ENCODE data around the gene HSPA12B. TPM values are rescaled to one million over a fixed set of nuclear protein-coding genes. Genes with fewer than 3 reads are reported as not detected.

The HSPA12B gene
- total and polyA plus RNA-seq, 2 of the 4 experiments (the other 2 are of a cell fraction) = not detected

DNA sequence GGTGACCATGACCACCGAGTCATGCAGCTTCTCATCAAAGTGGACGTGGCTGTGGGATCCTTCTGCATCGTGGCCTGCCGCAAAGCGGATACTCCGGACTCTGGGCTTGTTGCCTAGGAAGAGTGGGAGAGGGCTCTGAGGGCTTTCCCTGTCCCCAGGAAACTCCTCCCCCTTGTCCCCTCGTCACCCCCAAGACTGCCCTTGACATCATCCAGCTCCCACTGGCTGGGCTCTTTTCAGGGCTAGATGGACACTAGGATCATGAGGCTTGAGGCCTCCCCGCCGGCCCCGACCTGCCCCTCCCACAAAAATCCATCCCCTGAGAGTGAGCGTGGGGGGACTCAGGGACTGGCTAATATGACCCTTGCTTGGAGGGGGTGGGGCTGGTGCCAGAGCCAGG, 26.1 kb downstream of the HSPA12B start:
- dilution Hi-C loops (cut with HindIII; ENCODE audit: low sequenced_read_pairs, unreplicated experiment) (no loop called here), intact Hi-C loops (cut with micrococcal nuclease) (no loop called here), in situ Hi-C loops (cut with MboI; ENCODE audit: low sequenced_read_pairs) (no loop called here)
- H4K20me1 ChIP-seq (ENCODE audit: insufficient read depth, low read length) = peaks cover 9% of the 10 kb centered on the region; the same call in 1 of the 2 replicates
- no peak overlapping the region for H2BK5ac ChIP-seq (ENCODE audit: low read depth, low read length, poor library complexity, severe bottlenecking)
- no peak overlapping the region for H3K56ac ChIP-seq (ENCODE audit: extremely low read depth, insufficient read depth, low read length)
- no peak overlapping the region for H4K5ac ChIP-seq (ENCODE audit: low read depth, low read length)
- no peaks in the 10 kb centered on the region for H3K27me3 ChIP-seq (ENCODE audit: control insufficient read depth, insufficient read depth, low read length)
- H4K8ac ChIP-seq (ENCODE audit: low read depth in 2 of 2, low read length in 2 of 2) = no peak overlapping the region
- H3K14ac ChIP-seq (replicated peaks; ENCODE audit: low read depth, low read length) = no peak overlapping the region
- peaks cover 9% of the 10 kb centered on the region; the same call in 1 of the 2 replicates for H3K36me3 ChIP-seq (ENCODE audit: control insufficient read depth, insufficient read depth, low read length)
- no peak for DNase-seq
- no peak for ATAC-seq (ENCODE audit: low read depth)
- no peak overlapping the region for H4K91ac ChIP-seq (ENCODE audit: insufficient read depth, low read depth, low read length)
- H3K4ac ChIP-seq (ENCODE audit: low read depth, low read length) = no peak overlapping the region
- H2AK5ac ChIP-seq (ENCODE audit: low read depth, low read length) = no peak overlapping the region
- no peak overlapping the region for H3K23ac ChIP-seq (ENCODE audit: low read depth, low read length)
- H2AFZ ChIP-seq (replicated peaks; ENCODE audit: low read length, poor library complexity) = no peak overlapping the region
- ChIA-PET POLR2A (ENCODE audit: unreplicated experiment) (no interaction called here), CTCF (interaction anchor here (0.6 to 1.0 kb wide), 2 partner anchors 9 to 11 kb away, joined by 3 read pairs; partner anchors contain the start of gene ADISSP)
- no peak overlapping the region for H3K9ac ChIP-seq (ENCODE audit: low read depth, low read length)
- no peak overlapping the region for H3K4me3 ChIP-seq (ENCODE audit: insufficient read depth, low read depth, low read length)
- no CpG with 5 or more reads among the region's 11 CpGs for WGBS, 2 experiments (ENCODE audit: extremely low coverage in 2 of 2, insufficient read length in 1 of 2)
- H2BK15ac ChIP-seq (ENCODE audit: low read depth, low read length) = no peak overlapping the region
- H2BK20ac ChIP-seq (ENCODE audit: low read depth, low read length) = no peak overlapping the region
- no peak overlapping the region for H3K18ac ChIP-seq (ENCODE audit: low read depth, low read length)
- no peaks in the 10 kb centered on the region for H3K9me3 ChIP-seq (ENCODE audit: control insufficient read depth, insufficient read depth, low read length)
- peaks cover 3 to 20% of the 10 kb centered on the region in 2 experiments; a peak in 3 of 4 replicates for H3K79me1 ChIP-seq (ENCODE audit: low read depth in 1 of 2, low read length in 2 of 2)
- no peak overlapping the region for H2BK120ac ChIP-seq (ENCODE audit: low read depth, low read length)
- no TSS peak for BruUV-seq (replicated peaks)
- H3K4me1 ChIP-seq (ENCODE audit: control insufficient read depth, insufficient read depth, low read length) = no peaks in the 10 kb centered on the region; the same call in 1 of the 2 replicates
- peaks cover 5% of the 10 kb centered on the region for H3K9me1 ChIP-seq (ENCODE audit: insufficient read depth, low read length)
- H3K27ac ChIP-seq (ENCODE audit: insufficient read depth, low read length) = no peak overlapping the region
- H3K4me2 ChIP-seq (ENCODE audit: low read depth, low read length) = no peak overlapping the region
- TF ChIP-seq RCOR1 (IDR thresholded peaks at IDR 0.05; ENCODE audit: insufficient replicate concordance, low read length) = no peak
- no peak for TF ChIP-seq CHD1 (IDR thresholded peaks at IDR 0.05; ENCODE audit: low read depth, low read length)
- no peak for TF ChIP-seq MAFK (IDR thresholded peaks at IDR 0.05; ENCODE audit: low read depth, low read length)
- TF ChIP-seq MXI1 (IDR thresholded peaks at IDR 0.05; ENCODE audit: borderline replicate concordance, low read depth, low read length) = no peak
- no peak for TF ChIP-seq NFE2L2 (IDR thresholded peaks at IDR 0.05; ENCODE audit: low read depth, low read length)
- H2AK9ac ChIP-seq (replicated peaks; ENCODE audit: low read depth, low read length, poor library complexity) = no peak overlapping the region

Data from IMR-90 (cell line).